Ectodermal cell (in vitro differentiated cells): Measurements from ENCODE around the gene PRR16.
"Not testable (repeated sequence)": the region's sequence is repeated elsewhere in the genome, so short reads cannot be mapped to it uniquely, and the experiment has no call there.

Experiments used
- H3K27ac ChIP-seq: 2 replicates; pipeline ENCODE4 v1.7.0; 2013; ENCODE audit warnings: mild to moderate bottlenecking, low read depth, low read length; ENCODE audit not compliant: insufficient read depth, poor library complexity, severe bottlenecking
- H3K27me3 ChIP-seq: 2 replicates; pipeline ENCODE4 v1.7.0; 2013; ENCODE audit warnings: mild to moderate bottlenecking, low read length; ENCODE audit not compliant: insufficient read depth, control insufficient read depth, poor library complexity, severe bottlenecking
- H3K36me3 ChIP-seq: one replicate; pipeline ENCODE4 v1.7.0; 2013; ENCODE audit warnings: low read length; ENCODE audit not compliant: control insufficient read depth, insufficient read depth
- H3K4me1 ChIP-seq: one replicate; pipeline ENCODE4 v1.7.0; 2013; ENCODE audit warnings: low read length; ENCODE audit not compliant: control insufficient read depth, insufficient read depth
- H3K4me3 ChIP-seq: 2 replicates; pipeline ENCODE4 v1.7.0; 2013; ENCODE audit warnings: low read depth, low read length, control low read depth; ENCODE audit not compliant: insufficient read depth
- H3K9me3 ChIP-seq: 2 replicates; pipeline ENCODE4 v1.7.0; 2013; ENCODE audit warnings: mild to moderate bottlenecking, low read length, moderate library complexity; ENCODE audit not compliant: control insufficient read depth
- WGBS, 2 experiments: methylation state at CpG; one replicate each; pipeline ENCODE4 v1.1.7; 2013; ENCODE audit warnings: missing lambda C conversion rate in 2 of 2; 5-methylcytosine and 5-hydroxymethylcytosine counted together

PRR16 gene

GRCh38 chr5:120678279-120678678 lies 214.2 kb downstream of the PRR16 start:
- Histone ChIP-seq H3K36me3 (no peaks in the 10 kb centered on the region), H3K4me3 (no peak overlapping the region), H3K9me3 (no peaks in the 10 kb centered on the region), H3K27ac (no peak overlapping the region), H3K4me1 (no peaks in the 10 kb centered on the region), H3K27me3 (no peaks in the 10 kb centered on the region)
- WGBS, 2 experiments, result 100% methylated on average over 1 of the region's 1 CpG; no CpG with 5 or more reads in 1 of the 2 experiments

- no peaks in the 10 kb centered on the region for H3K36me3 ChIP-seq
- no peaks in the 10 kb centered on the region for H3K27me3 ChIP-seq
- 86 to 94% methylated on average over 2 of the region's 2 CpGs for WGBS, 2 experiments
- H3K27ac ChIP-seq, result no peak overlapping the region
- no peak overlapping the region for H3K4me3 ChIP-seq
- H3K9me3 ChIP-seq, result no peaks in the 10 kb centered on the region
- no peaks in the 10 kb centered on the region for H3K4me1 ChIP-seq
These were observed 218.8 kb downstream of the PRR16 start for GRCh38 chr5:120682851-120683250.

DNA sequence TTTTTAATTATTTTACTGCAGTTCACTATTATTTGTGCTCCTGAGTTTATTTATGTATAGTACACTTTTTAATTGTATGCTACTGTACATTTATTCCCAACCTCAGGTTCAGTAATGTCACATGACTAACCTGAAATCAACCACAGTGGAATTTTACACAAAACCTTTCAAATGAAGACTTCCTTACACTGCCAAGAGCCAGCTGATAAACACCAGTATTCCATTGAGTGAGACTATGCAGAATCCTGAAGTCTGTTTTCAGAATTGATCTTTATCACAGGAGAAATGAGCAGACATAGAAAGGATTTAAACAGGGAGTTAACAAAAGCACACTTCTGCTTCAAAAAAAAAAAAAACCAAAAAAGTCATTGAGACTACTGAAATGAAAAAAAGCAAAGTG lies 219.5 kb downstream of the PRR16 start:
- H3K4me1 ChIP-seq, result no peaks in the 10 kb centered on the region
- H3K27ac ChIP-seq, result no peak overlapping the region
- no peak overlapping the region for H3K4me3 ChIP-seq
- H3K9me3 ChIP-seq, result no peaks in the 10 kb centered on the region
- H3K27me3 ChIP-seq, result no peaks in the 10 kb centered on the region
- H3K36me3 ChIP-seq, result no peaks in the 10 kb centered on the region

- no peak overlapping the region for H3K4me3 ChIP-seq
- WGBS, 2 experiments, result 67 to 86% methylated on average over 2 of the region's 2 CpGs
- H3K4me1 ChIP-seq, result no peaks in the 10 kb centered on the region
- no peaks in the 10 kb centered on the region for H3K9me3 ChIP-seq
- H3K27ac ChIP-seq, result no peak overlapping the region
- H3K36me3 ChIP-seq, result no peaks in the 10 kb centered on the region
- no peaks in the 10 kb centered on the region for H3K27me3 ChIP-seq
These were observed 220.1 kb downstream of the PRR16 start for GRCh38 chr5:120684213-120684612.

GRCh38 chr5:120684749-120685415 lies 220.8 kb downstream of the PRR16 start:
- 73 to 74% methylated on average over 2 of the region's 2 CpGs for WGBS, 2 experiments
- Histone ChIP-seq H3K4me1 (no peaks in the 10 kb centered on the region), H3K27me3 (no peaks in the 10 kb centered on the region), H3K9me3 (no peaks in the 10 kb centered on the region), H3K36me3 (no peaks in the 10 kb centered on the region), H3K4me3 (no peak overlapping the region), H3K27ac (no peak overlapping the region)

- Histone ChIP-seq H3K27me3 (no peaks in the 10 kb centered on the region), H3K4me1 (no peaks in the 10 kb centered on the region), H3K36me3 (no peaks in the 10 kb centered on the region), H3K9me3 (no peaks in the 10 kb centered on the region), H3K4me3 (no peak overlapping the region), H3K27ac (no peak overlapping the region)
- WGBS, 2 experiments, result 74 to 77% methylated on average over 5 to 7 of the region's 9 CpGs
These were observed 226.7 kb downstream of the PRR16 start for GRCh38 chr5:120690621-120691407.

DNA sequence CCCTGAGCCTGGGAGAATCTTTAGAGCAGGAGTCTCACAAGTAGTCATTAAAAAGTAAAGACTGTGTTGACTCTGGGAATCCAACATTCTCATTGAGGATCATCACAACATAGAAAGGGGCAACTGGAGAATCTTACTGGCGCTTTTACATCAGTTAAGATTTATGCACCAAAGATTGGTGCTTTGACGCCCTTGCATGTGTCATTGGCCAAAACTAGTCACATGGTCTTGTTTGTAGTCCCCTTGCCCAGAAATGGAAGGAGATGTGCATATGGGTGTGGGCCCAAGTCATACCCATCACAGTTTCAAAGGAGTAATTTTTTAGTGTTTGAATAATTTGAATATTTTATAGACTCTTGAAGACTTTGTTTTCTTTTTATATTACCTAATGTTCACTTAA lies 228.2 kb downstream of the PRR16 start:
- Histone ChIP-seq H3K27ac (no peak overlapping the region), H3K27me3 (no peaks in the 10 kb centered on the region), H3K9me3 (no peaks in the 10 kb centered on the region), H3K4me3 (no peak overlapping the region), H3K4me1 (no peaks in the 10 kb centered on the region), H3K36me3 (no peaks in the 10 kb centered on the region)
- WGBS, 2 experiments, result 95 to 98% methylated on average over 2 of the region's 2 CpGs

GRCh38 chr5:120695368-120695880 lies 231.3 kb downstream of the PRR16 start:
- H3K4me3 ChIP-seq, result no peak overlapping the region
- no peak overlapping the region for H3K27ac ChIP-seq
- H3K4me1 ChIP-seq, result no peaks in the 10 kb centered on the region
- no peaks in the 10 kb centered on the region for H3K36me3 ChIP-seq
- H3K27me3 ChIP-seq, result no peaks in the 10 kb centered on the region
- WGBS, 2 experiments, result 93 to 97% methylated on average over 4 of the region's 4 CpGs
- H3K9me3 ChIP-seq, result no peaks in the 10 kb centered on the region

DNA sequence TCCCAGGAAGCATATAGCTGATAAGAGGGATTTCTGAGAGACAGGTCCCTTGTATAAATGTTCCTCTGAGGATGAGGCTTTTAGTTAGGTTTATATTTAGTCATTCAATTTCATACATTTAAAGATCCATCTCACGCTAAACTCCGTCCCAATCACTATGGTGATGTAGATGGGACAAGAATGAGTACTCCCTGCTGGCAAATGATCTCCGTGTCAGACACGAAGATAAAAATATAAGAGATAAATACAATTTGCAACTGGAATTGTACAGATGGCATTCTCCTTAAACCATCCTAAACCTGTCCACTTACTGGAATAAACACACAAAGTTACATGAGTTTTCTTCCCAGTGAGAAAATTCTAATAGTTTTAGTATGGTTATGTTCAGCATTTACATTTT lies 233.0 kb downstream of the PRR16 start:
- H3K27ac ChIP-seq, result no peak overlapping the region
- no peak overlapping the region for H3K4me3 ChIP-seq
- no peaks in the 10 kb centered on the region for H3K36me3 ChIP-seq
- H3K27me3 ChIP-seq, result peaks cover 6% of the 10 kb centered on the region
- no peaks in the 10 kb centered on the region for H3K4me1 ChIP-seq
- 45% methylated on average over 3 of the region's 4 CpGs; no CpG with 5 or more reads in 1 of the 2 experiments for WGBS, 2 experiments
- H3K9me3 ChIP-seq, result no peaks in the 10 kb centered on the region

DNA sequence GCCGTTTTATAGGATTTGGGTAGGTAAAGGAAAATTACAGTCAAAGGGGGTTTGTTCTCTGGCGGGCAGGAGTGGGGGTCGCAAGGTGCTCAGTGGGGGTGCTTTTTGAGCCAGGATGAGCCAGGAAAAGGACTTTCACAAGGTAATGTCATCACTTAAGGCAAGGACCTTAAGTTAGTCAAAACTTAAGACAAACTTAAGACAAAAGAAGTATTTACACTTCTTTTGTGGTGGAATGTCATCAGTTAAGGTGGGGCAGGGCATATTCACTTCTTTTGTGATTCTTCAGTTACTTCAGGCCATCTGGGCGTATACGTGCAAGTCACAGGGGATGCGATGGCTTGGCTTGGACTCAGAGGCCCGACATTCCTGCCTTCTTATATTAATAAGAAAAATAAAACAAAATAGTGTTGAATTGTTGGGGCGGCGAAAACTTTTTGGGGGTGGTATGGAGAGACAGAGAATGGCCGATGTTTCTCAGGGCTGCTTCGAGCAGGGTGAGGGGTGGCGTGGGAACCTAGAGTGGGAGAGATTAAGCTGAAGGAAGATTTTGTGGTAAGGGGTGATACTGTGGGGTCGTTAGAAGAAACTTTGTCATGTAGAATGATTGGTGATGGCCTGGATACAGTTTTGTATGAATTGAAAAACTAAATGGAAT lies 233.7 kb downstream of the PRR16 start:
- 57 to 59% methylated on average over 6 to 12 of the region's 13 CpGs for WGBS, 2 experiments
- not testable (repeated sequence) for H3K4me1 ChIP-seq, H3K27ac ChIP-seq, H3K9me3 ChIP-seq, H3K4me3 ChIP-seq, H3K36me3 ChIP-seq
- peaks cover 12% of the 10 kb centered on the region for H3K27me3 ChIP-seq
